SKM-1 (cell line): ENCODE results near the gene FGF5.
"Not testable (repeated sequence)": the region's sequence is repeated elsewhere in the genome, so short reads cannot be mapped to it uniquely, and the experiment has no call there.

Source experiments
- DNase-seq: peaks from one replicate; lab custom pipeline; 2025; ENCODE audit not compliant: unreplicated experiment; lab: John Stamatoyannopoulos, UW

Gene FGF5

DNA sequence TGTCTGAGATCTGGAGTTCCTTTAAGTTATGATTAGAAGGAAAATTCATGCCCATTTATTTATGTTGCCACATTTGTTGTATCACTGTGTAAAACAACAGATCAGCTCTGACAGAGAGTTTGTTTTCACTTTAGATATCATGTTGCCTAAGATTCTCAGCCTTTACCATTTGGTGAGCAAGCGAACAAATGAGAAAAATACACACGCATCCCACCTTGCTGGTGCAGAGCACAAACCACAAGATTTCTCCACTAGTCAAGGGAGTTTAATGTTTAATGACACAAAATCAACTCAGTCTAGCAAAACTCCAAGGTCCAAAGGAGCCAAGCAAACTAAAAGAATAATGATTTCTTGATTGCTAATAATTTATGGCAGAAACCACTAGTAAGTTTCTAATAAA lies 27.7 kb downstream of the FGF5 start:
- no peak for DNase-seq

DNA sequence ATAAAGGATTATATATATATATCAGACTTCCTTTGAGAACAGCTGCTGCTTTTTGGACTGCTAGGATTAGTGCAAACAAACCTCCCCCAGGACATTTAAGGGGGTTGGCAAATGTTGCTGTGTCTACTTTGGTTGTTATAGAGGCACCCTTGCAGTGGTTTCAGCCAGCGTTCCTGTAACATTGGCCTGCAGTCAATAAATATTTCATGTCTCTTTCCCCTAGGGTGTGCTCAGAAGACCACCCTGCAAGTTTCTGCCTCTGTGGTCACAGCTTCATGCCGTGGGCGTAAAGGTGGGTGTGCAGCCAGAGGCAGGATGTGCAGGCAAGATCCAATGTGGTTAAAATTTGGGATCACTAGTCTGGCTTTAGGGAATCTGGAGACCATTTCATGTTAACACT lies 28.9 kb downstream of the FGF5 start:
- DNase-seq, result no peak

DNA sequence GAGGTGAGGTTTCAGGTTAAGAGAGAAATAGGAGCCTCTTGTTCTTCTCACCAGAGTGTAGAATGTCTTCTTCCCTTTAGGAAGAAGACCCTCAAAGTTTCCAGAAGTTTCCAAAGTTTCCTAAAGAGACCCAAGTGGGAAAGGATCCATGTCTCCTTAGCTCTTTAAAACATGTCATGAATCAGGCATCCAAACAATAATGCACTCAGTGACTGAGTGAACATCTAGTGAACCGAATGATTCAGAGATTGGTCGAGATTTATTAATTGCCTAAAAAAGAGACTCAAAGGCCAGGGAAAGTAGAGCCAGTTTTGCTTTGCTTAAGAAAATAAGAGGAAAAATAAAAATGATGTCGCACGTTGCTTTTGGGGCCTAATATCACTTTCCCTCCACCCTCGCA lies 29.4 kb downstream of the FGF5 start:
- no peak for DNase-seq

DNA sequence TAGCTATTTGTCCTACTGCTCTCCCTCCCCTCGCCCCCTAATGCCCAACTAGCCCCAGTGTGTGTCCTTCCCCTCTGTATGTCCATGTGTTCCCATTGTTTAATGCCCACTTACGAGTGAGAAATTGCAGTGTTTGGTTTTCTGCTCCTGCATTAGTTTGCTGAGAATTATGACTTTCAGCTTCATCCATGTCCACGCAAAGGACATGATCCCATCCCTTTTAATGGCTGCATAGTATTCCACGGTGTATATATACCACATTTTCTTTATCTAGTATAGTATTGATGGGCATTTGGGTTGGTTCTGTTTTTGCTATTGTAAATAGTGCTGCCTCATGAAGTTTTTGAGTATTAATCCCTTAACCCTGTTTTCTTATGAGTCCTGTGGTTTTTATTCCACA lies 35.4 kb downstream of the FGF5 start:
- no peak for DNase-seq

DNA sequence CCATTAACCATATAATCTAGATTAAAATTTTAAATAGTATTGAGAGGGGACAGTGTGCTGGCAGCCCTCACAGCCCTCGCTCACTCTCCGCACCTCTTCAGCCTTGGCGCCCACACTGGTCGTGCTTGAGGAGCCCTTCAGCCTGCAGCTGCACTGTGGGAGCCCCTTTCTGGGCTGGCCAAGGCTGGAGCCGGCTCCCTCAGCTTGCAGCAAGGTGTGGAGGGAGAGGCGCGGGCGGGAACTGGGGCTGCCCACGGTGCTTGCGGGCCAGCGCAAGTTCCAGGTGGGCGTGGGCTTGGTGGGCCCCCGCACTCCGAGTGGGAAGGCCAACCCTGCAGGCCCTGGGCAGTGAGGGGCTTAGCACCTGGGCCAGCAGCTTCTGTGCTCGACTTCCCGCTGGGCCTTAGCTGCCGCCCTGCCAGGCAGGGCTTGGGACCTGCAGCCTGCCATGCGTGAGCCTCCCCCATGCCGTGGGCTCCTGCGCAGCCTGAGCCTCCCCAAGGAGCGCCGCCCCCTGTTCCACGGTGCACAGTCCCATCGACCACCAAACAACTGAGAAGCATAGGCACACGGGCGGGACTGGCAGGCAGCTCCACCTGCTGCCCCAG lies 36.3 kb downstream of the FGF5 start:
- no peak for DNase-seq

DNA sequence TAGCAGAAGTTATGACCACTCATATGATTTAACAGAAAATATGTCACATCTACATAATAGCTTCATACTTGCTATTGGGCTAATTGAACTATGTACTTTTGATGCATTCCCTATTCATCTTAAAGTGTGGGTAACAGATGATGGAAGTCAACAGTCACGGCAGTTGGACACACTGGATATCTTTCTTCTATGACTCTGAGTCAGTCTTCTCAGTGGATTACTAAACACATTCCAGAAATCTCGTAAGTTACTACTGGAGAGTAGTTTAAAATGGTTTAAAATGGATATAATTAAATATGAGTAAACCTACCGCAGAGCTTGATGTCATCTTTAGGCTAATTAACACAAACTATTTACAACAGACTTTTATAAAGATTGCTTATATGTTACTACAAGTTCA lies 39.0 kb downstream of the FGF5 start:
- DNase-seq, result no peak

DNA sequence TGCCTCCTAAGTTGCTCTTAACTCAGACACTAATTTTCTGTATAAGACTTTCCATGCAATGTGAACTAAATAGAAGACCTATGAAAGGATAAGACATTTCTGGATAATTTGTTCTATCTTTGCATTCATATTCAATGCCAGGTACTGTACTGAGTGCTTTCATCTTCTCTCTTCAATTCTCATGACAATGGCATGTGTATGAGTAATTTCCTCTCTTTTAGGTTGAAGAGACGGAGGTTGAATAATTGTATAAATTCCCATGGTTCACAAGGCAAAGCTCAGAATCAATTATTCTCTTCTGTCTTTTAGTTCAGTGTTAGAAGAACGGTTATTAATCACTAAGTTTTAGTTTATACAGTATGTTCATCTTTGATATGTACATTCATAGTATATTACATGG lies 39.8 kb downstream of the FGF5 start:
- DNase-seq, result no peak

DNA sequence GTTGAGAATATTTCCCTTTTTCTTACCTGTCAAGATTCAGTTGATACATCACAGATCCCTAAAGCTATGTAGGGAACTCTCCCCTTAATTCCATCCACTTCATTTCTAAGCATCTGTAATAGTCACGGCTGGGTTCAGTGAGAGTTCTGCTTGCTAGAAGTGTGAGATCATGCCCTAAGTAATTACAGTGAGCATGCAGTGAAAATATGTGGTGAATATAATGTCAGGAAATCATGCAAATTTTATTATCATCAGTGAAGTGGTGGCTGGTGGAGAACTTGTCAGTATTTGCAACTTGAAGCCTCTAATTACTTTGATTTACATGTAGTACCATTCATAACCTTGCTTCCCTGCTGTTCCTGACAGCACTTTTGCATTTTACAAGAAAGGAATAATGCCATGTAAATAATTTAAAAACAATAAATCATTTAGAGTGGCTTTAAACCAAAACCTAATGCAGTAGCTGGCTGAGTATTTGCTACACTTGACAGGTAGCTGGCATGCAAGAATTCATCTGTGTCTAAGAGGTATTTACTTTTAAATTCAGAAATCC lies 40.8 kb downstream of the FGF5 start:
- no peak for DNase-seq

DNA sequence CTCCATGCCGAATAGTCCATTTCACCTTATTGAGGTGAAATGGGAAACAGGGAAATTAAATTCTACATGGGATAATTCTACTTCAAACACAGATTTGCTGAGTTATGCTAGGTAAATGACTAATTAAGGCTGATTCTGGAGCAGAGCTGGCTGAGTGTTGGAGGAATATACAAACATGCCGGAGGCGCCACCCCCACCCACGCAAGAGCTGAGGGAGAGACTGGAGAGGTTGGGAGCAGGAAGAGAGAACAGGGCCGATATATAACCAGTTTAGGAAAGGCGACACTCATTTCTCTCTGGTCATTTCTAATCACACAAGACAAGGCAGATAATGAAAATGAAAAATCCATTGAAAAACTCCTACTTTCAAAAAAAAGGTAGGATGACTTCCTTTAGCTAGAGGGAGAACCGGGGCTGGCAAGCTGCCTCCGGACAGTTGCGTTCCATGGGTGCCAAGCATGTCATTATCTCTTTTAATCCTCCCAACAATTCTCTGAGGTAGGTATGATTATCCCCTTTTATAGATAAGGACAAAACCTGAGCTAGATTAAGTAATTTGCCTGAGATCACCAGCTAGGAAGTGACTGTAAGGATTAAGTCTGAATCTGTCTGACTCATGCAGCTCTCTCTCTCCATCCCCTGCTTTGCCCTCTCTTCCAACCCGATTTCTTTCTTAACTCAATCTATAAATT lies 41.5 kb downstream of the FGF5 start:
- no peak for DNase-seq

DNA sequence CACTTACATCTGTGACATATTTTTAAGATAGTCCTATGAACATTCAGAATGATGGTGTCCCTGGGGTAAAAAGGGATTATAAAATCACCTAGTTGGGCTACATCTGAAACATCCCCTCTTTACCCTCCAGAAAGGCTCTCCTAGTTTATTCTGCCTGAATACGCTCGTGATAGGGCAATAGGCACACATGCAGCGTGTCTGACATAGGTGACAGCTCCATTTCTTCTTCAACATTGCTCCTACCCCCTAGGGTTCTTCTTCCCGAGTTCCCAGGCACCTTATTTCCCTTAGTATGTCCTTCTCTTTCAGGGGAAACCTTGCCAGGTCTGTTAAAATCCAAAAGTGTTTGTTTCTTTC lies 42.0 kb downstream of the FGF5 start:
- no peak for DNase-seq

DNA sequence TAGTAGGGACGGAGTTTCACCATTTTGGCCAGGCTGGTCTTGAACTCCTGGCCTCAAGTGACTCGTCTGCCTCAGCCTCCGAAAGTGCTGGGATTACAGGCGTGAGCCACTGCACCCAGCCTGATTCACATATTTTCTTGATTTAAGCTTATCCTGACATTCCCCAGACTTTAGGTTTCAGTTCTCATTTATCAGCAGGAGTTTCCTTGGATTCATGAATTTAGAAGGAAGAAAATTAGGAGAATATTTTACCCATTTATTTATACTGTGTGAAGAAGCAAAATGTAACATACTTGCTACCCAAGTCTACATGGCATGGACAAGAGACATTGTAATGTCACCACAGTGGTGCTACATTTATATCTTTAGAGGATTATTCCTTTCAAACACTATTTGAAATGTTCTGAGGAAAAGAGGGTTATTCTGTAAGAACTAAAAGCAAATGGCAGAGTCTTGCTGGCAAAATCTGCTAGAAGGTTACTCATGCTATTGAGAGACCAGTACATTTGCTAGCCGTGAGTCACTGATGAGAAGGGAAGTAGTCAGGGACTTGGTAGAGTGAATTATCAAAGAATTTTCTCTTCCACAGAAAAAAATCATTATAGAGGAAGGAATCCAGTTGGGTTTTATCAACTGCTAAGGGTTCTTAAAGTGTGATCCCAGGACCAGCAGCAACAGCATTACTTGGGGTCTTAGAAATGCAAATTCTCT lies 43.0 kb downstream of the FGF5 start:
- DNase-seq, result no peak

DNA sequence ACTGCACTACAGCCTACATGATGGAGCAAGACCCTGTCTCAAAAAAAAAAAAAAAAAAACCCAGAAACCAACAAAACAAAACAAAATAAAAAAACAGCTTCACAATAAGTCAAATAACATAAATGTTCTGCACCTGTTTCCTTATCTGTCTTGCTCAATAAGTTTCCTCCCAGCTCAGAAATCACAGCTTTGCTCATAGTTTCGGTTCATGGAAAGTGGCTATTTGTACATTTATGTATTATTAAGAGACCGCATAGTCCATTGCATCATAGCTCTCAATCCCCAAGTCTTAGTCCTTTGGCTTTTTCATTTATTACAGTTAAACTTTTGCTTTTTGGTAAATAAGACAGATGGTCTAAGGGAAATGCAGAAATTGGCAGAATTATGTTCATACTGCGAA lies 44.7 kb downstream of the FGF5 start:
- no peak for DNase-seq

DNA sequence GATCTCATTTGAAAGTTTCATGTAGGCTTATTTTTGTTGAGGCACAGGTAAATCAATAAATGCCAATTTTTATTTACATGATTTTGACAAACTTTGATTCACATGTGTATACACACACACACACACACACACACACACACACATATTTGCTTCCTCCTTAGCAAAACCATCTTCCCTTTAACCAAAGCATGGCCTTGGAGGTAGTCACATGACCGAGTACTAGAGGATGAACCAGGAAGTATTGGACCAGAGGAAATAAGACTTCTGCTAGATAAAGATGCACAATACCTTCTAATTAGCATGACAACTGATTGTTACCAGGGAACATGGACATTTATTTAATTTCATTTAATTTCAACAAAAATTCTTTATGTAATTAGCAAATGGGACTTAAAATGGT lies 45.7 kb downstream of the FGF5 start:
- no peak for DNase-seq

DNA sequence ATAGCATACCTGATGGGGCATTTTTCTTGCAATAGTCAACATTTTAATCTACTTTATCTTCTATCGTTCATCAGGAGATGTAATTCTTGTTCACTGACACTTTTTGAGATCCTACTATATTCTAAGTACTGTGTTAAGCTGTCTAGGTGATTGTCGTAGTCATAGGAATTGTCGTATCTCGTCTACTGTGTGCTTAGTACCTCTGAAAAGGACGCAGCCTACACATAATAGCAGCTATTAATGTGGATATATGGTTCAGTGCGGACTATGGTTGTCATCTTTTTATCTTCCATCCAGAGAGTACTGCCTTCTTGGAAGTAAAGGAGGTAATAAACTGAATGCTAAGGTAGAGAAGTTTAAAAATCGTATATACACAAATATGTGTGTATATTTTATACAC lies 47.2 kb downstream of the FGF5 start:
- no peak for DNase-seq

DNA sequence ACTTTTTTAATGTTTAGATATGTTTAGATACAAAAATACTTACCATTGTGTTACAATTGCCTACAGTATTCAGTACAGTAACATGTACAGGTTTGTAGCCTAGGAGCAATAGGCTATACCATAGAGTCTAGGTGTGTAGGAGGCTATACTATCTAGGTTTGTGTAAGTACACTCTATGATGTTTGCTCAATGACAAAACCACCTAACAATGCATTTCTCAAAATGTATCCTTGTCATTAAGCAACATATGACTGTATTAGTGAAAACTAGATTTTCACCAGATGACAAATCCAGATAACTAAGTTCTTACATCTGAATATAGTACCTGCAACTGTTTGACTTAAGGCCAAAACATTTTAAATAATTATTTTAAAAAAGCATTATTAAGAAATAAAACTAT lies 49.4 kb downstream of the FGF5 start:
- not testable (repeated sequence) for DNase-seq

DNA sequence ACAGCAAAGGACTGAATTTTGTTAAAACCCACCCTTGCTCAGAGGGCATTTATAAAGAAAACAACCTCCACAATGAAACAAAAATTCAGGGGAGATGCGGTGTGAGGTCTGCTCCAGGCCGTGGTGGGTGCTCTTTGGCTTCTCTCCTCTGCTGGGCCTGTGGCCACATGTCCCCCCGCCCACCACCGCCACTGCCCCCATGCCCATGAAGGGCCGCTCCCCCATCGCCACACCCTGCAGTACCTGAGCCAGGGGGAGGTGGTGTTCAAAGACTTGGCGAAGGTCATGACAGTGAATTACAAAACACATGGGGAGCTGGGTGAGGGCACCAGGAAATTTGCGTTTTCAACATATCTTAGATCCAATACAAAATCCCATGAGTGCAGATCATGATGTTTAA lies 54.9 kb downstream of the FGF5 start:
- DNase-seq, result no peak

DNA sequence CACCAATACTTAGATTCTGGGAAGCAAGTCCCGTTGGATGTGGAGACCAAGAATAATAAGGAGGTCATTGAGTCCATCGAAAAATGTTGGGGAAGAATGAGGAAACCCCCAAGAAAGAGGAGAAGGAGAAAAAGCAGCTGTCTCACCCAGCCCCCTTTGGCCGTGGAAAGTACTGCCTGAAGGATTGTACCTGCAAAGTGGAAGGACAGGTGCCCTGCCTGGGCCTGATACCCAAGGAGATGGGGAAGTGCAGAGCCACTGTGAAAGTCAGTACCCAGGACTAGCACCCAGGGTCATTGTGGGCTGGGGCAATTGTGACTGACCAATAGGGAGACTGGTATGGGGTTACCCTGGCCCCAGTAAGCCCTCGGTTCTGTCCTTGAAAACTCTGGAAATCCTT lies 55.3 kb downstream of the FGF5 start:
- no peak for DNase-seq

DNA sequence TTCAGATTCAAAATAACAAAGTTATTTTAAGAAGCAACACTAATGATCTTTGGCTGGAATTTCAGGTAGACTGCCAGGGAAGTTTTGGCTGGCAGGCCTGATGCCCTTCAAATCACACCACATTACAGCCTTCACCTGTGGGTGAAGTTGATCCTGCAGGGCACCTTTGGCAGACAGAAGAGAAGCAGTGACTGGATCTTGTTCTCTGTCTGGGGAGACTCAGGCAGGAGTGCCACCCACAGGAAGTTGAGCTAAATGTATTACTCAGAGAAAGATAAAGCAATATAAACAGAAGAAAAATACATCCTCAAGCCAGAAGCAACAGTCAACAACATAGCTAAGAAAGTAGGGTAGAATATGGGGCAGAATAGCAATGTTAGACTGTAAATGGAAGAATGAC lies 56.3 kb downstream of the FGF5 start:
- no peak for DNase-seq

DNA sequence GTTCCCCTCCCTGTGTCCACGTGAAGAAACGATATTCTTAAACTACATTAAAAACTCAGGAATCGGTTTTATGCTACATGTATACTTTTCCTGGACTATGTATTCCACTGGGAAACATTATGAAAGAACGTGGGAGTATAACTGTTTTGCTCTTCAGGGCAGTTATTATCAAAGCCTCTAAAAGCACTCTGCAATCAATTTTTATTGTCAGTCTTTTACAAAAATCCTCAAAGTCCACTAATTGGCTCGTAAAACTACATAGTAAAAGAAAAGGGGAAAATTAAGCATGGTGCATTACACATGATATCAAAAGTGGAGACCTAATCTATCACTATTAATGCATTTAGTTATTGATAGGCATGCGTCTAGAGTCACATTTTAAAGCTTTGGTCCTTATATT lies 57.7 kb downstream of the FGF5 start:
- no peak for DNase-seq

DNA sequence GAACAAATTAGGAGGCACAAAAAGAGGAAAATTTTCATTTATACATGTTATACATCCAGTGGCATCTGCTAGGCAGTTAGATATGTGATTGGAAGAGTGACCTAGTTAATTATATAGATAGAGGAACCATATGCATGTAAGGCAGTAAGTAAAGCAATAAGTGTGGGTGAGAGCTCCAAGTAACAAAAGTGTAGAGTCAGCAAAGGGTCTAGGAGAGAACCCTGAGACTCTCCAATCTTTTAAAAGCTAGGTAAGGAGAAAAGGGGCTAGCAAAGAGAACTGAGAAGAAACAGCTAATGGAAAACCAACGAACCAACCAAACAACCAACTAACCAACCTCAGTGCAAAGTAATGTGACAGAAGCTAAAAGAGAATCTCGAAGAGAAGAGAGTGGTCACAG lies 65.2 kb downstream of the FGF5 start:
- DNase-seq, result no peak

DNA sequence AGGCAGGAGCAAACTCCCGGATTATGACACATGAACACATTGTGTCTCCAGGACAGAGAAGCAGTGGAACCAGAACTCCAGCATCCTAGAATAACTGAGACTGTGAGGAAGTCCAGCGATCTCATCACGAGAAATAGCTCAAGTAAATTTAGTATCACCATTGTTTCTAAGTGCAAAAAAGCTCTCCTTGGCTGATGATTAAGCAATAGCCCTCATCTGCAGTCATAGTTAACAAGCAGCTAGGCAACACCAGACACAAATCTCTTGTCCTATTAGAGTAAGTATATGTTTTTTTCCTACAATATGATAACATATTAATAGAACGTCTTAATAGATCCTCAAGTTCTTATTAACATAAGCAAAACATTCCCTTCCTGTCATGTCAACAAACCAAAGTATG lies 66.7 kb downstream of the FGF5 start:
- DNase-seq, result no peak

DNA sequence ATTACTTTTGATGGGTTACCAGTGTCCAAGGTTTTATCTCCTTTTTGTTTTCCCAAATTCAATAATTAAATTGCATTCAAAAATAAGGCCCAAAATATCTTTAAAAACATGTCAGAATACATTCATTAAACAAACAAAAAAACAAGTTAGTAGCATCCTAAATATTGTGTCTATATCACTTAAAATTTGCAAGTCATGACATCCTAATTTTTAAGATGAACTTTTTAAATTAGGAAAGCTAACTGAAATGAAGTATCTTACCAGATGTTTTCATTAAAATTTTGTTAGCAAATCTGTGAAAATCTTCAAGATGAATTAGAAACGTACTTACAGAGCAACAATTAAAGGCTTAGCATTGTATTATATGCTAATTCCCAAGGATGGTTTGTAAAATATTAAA lies 68.1 kb downstream of the FGF5 start:
- DNase-seq, result no peak

DNA sequence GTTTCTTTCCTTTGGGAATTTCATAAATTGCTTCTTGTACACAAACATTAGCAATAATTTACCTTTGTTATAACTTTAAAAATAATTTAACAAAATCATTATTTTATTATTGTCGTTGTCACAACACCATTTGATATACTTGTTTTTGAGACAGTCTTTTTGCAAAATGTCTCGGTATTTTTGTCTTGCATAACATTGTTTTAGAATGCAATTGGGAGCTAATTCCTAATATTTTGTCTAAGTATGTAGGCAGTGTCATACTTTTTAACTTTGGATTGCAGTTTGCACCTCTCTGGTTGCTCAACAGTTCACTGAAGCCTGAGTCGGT lies 68.7 kb downstream of the FGF5 start:
- no peak for DNase-seq
